ENCODE measurements around the gene TMEM184B. TPM values are rescaled to one million over a fixed set of nuclear protein-coding genes. Genes with fewer than 3 reads are reported as not detected.

Gene TMEM184B
- total and polyA plus RNA-seq, 7 experiments from 2014 or later, result 9.0 to 41.3 (median 34.8) TPM

GRCh38 chr22:38314051-38314932, 41.5 kb upstream of the TMEM184B start:
- intact Hi-C loops (cut with micrococcal nuclease), result loop anchor here in 1 of 2 donors (10.0 kb wide), 1 partner anchor 191 kb away; the partner anchor contains the start of gene DDX17
- H3K4me1 ChIP-seq (ENCODE audit: control insufficient read depth in 2 of 2, insufficient read depth in 2 of 2, low read length in 2 of 2), result peaks cover 28 to 39% of the 10 kb centered on the region in 2 donors
- H3K4me1 Mint-ChIP-seq, result peaks cover 46 to 71% (median 61%) of the 10 kb centered on the region in 7 donors

GRCh38 chr22:38313384-38313955, 40.7 kb upstream of the TMEM184B start:
- CTCF ChIA-PET, result no interaction called here
- Mint-ChIP-seq H3K9me3 (peaks cover 0 to 5% (median 0%) of the 10 kb centered on the region in 11 donors), H3K36me3 (peaks cover 0 to 3% (median 0%) of the 10 kb centered on the region in 5 donors), H3K27me3 (no peaks in the 10 kb centered on the region), H3K4me1 (peaks cover 48 to 74% (median 68%) of the 10 kb centered on the region in 7 donors), H3K4me3 (peak overlapping the region in 8 of 10 donors; percentile 31 to 87 (median 66)), H3K27ac (peak overlapping the region; percentile 82 to 97 (median 95))
- Histone ChIP-seq H3K4me3 (ENCODE audit: low read length) (peak overlapping the region; percentile 20), H3K27ac (ENCODE audit: low read depth, low read length) (peak overlapping the region; percentile 91), H3K27me3 (ENCODE audit: control insufficient read depth in 2 of 2, insufficient read depth in 2 of 2, low read length in 2 of 2) (no peaks in the 10 kb centered on the region), H3K36me3 (ENCODE audit: control insufficient read depth in 2 of 3, insufficient read depth in 3 of 3, low read length in 3 of 3) (peaks cover 0 to 10% (median 0%) of the 10 kb centered on the region in 3 experiments), H3K9me3 (ENCODE audit: control insufficient read depth in 2 of 3, low read length in 3 of 3) (no peaks in the 10 kb centered on the region), H3K4me1 (ENCODE audit: control insufficient read depth in 2 of 2, insufficient read depth in 2 of 2, low read length in 2 of 2) (peaks cover 28 to 39% of the 10 kb centered on the region in 2 donors)
- intact Hi-C loops (cut with micrococcal nuclease), result loop anchor here in 1 of 2 donors (10.0 kb wide), 1 partner anchor 191 kb away; the partner anchor contains the start of gene DDX17
- ATAC-seq, result no peak
- peak in 7 of 9 donors; percentile 16 to 38 (median 27) for DNase-seq
- POLR2A ChIA-PET, result interaction anchor here (1.0 kb wide), 1 partner anchor 42 kb away, joined by 4 read pairs; no protein-coding TSS in a partner anchor

More at GRCh38 chr22:38314051-38314932, 41.5 kb upstream of the TMEM184B start:
- POLR2A ChIA-PET, result interaction anchor here (0.8 to 1.0 kb wide), 2 partner anchors 9 to 43 kb away, joined by 3 to 4 read pairs; no protein-coding TSS in a partner anchor
- H3K27ac ChIP-seq (ENCODE audit: low read depth, low read length), result peak overlapping the region; percentile 91
- Mint-ChIP-seq H3K36me3 (peaks cover 0 to 3% (median 0%) of the 10 kb centered on the region in 5 donors), H3K9me3 (peaks cover 0 to 5% (median 0%) of the 10 kb centered on the region in 11 donors), H3K27ac (peak overlapping the region; percentile 87 to 97 (median 95)), H3K4me3 (peak overlapping the region in 8 of 10 donors; percentile 83 to 90 (median 88)), H3K27me3 (no peaks in the 10 kb centered on the region)
- no peaks in the 10 kb centered on the region for H3K9me3 ChIP-seq (ENCODE audit: control insufficient read depth in 2 of 3, low read length in 3 of 3)
- H3K36me3 ChIP-seq (ENCODE audit: control insufficient read depth in 2 of 3, insufficient read depth in 3 of 3, low read length in 3 of 3), result peaks cover 0 to 10% (median 0%) of the 10 kb centered on the region in 3 experiments
- H3K27me3 ChIP-seq (ENCODE audit: control insufficient read depth in 2 of 2, insufficient read depth in 2 of 2, low read length in 2 of 2), result no peaks in the 10 kb centered on the region
- DNase-seq (peak in 5 of 9 donors; percentile 14 to 30 (median 21)), ATAC-seq (no peak)
- H3K4me3 ChIP-seq (ENCODE audit: low read length), result no peak overlapping the region
- CTCF ChIA-PET, result interaction anchor here (1.0 to 1.4 kb wide), 2 partner anchors 8 to 15 kb away, joined by 3 to 4 read pairs; no protein-coding TSS in a partner anchor

DNA sequence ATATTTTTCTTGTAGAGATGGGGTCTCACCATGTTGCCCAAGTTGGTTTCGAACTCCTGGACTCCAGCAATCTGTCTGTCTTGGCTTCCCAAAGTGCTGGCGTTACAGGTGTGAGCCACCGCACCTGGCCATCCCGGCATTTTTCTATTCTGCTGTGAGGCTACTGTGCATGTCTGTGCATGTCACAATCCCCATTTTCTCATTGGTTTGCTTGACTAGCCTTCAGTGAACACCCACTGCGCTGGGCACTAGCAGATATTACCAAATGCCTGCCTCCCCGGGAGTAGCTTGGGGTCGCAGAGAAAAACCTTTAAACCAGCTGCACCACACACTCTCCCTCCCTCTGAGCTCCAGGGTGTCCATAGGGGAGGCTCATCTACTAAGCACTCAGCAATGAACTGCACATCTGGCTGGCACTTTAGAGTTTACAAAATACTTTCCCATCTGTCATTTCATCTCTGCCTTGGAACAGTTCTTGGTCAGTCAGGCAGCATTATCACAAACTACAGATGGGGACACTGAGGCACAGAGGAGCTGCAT, 39.5 kb upstream of the TMEM184B start:
- H3K9me3 ChIP-seq (ENCODE audit: control insufficient read depth in 2 of 3, low read length in 3 of 3), result no peaks in the 10 kb centered on the region
- no peaks in the 10 kb centered on the region for H3K27me3 ChIP-seq (ENCODE audit: control insufficient read depth in 2 of 2, insufficient read depth in 2 of 2, low read length in 2 of 2)
- intact Hi-C loops (cut with micrococcal nuclease), result loop anchor here in 1 of 2 donors (10.0 kb wide), 1 partner anchor 192 kb away; the partner anchor contains the start of gene DDX17
- DNase-seq, result no peak
- CTCF ChIA-PET, result interaction anchor here (0.7 to 1.5 kb wide), 2 partner anchors 10 to 64 kb away, joined by 3 read pairs; no protein-coding TSS in a partner anchor
- peaks cover 0 to 5% (median 0%) of the 10 kb centered on the region in 11 donors for H3K9me3 Mint-ChIP-seq
- no peak overlapping the region for H3K4me3 Mint-ChIP-seq
- no peak for ATAC-seq
- H3K4me1 ChIP-seq (ENCODE audit: control insufficient read depth in 2 of 2, insufficient read depth in 2 of 2, low read length in 2 of 2), result peaks cover 28 to 34% of the 10 kb centered on the region in 2 donors
- peaks cover 44 to 80% (median 67%) of the 10 kb centered on the region in 7 donors for H3K4me1 Mint-ChIP-seq
- peak overlapping the region; percentile 37 to 96 (median 81) for H3K27ac Mint-ChIP-seq
- peaks cover 0 to 3% (median 2%) of the 10 kb centered on the region in 5 donors for H3K36me3 Mint-ChIP-seq
- peaks cover 0 to 10% (median 0%) of the 10 kb centered on the region in 3 experiments for H3K36me3 ChIP-seq (ENCODE audit: control insufficient read depth in 2 of 3, insufficient read depth in 3 of 3, low read length in 3 of 3)
- POLR2A ChIA-PET, result interaction anchor here (1.1 kb wide), 1 partner anchor 45 kb away, joined by 3 read pairs; no protein-coding TSS in a partner anchor
- H3K27me3 Mint-ChIP-seq, result no peaks in the 10 kb centered on the region
- no peak overlapping the region for H3K27ac ChIP-seq (ENCODE audit: low read depth, low read length)
- H3K4me3 ChIP-seq (ENCODE audit: low read length), result no peak overlapping the region

- Mint-ChIP-seq H3K27ac (peak overlapping the region; percentile 38 to 96 (median 75)), H3K27me3 (no peaks in the 10 kb centered on the region), H3K4me1 (peaks cover 46 to 82% (median 71%) of the 10 kb centered on the region in 7 donors), H3K36me3 (peaks cover 0 to 3% (median 2%) of the 10 kb centered on the region in 5 donors), H3K4me3 (peak overlapping the region in 2 of 10 donors; percentile 28 to 29), H3K9me3 (peaks cover 0 to 5% (median 0%) of the 10 kb centered on the region in 11 donors)
- no peak overlapping the region for H3K27ac ChIP-seq (ENCODE audit: low read depth, low read length)
- H3K9me3 ChIP-seq (ENCODE audit: control insufficient read depth in 2 of 3, low read length in 3 of 3), result no peaks in the 10 kb centered on the region
- ChIA-PET CTCF (interaction anchor here (0.7 to 1.5 kb wide), 2 partner anchors 9 to 15 kb away, joined by 3 to 4 read pairs; no protein-coding TSS in a partner anchor), POLR2A (interaction anchor here (0.7 to 1.1 kb wide), 2 partner anchors 44 to 1081 kb away, joined by 3 read pairs; no protein-coding TSS in a partner anchor)
- intact Hi-C loops (cut with micrococcal nuclease), result loop anchor here in 1 of 2 donors (10.0 kb wide), 1 partner anchor 194 kb away; the partner anchor contains the start of gene DDX17
- no peak for ATAC-seq
- peaks cover 26 to 34% of the 10 kb centered on the region in 2 donors for H3K4me1 ChIP-seq (ENCODE audit: control insufficient read depth in 2 of 2, insufficient read depth in 2 of 2, low read length in 2 of 2)
- DNase-seq, result no peak
- H3K27me3 ChIP-seq (ENCODE audit: control insufficient read depth in 2 of 2, insufficient read depth in 2 of 2, low read length in 2 of 2), result no peaks in the 10 kb centered on the region
- peaks cover 0 to 10% (median 0%) of the 10 kb centered on the region in 3 experiments for H3K36me3 ChIP-seq (ENCODE audit: control insufficient read depth in 2 of 3, insufficient read depth in 3 of 3, low read length in 3 of 3)
- no peak overlapping the region for H3K4me3 ChIP-seq (ENCODE audit: low read length)
These were observed 38.5 kb upstream of the TMEM184B start for GRCh38 chr22:38311323-38311620.

DNA sequence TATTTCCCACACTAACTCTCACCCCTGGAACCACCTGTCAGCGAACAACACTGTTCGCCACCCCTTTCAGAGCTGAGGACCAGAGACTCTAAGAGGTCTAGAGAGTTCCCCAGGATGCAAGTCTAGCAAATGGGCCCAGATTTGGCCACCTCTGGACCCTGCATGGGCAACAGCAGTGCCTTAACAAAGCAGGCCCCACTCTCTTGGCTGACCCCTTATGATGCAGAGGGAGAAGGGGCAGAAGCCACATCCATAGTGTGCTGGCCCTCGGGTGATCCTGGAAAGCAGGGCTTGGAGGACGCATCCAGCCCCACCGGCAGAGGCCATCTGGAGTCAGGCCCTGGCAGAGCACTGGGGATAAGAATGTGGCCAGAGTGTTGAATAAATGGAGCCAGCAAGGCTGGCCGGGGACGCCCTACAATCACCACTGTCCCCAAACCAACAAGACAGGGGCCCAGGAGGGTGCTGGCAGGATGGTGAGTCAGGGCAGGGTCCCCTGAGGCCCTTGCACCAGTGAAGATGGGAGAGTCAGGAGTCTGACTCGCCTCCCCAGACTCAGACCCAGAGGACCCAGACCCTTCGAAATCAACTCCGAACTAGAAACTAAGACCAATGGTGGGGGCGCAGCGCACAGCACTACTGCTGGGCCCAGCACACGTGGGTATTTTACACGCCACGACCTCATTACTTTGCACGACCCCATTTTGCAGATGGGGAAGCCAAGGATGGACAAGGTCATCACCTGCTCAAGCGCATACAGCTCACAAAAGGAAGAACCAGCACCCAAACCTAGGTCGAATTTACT, 37.9 kb upstream of the TMEM184B start:
- Histone ChIP-seq H3K9me3 (ENCODE audit: control insufficient read depth in 2 of 3, low read length in 3 of 3) (no peaks in the 10 kb centered on the region), H3K27ac (ENCODE audit: low read depth, low read length) (no peak overlapping the region), H3K27me3 (ENCODE audit: control insufficient read depth in 2 of 2, insufficient read depth in 2 of 2, low read length in 2 of 2) (no peaks in the 10 kb centered on the region), H3K4me3 (ENCODE audit: low read length) (no peak overlapping the region), H3K4me1 (ENCODE audit: control insufficient read depth in 2 of 2, insufficient read depth in 2 of 2, low read length in 2 of 2) (peaks cover 23 to 31% of the 10 kb centered on the region in 2 donors), H3K36me3 (ENCODE audit: control insufficient read depth in 2 of 3, insufficient read depth in 3 of 3, low read length in 3 of 3) (peaks cover 0 to 10% (median 0%) of the 10 kb centered on the region in 3 experiments)
- intact Hi-C loops (cut with micrococcal nuclease), result loop anchor here in 1 of 2 donors (10.0 kb wide), 1 partner anchor 194 kb away; the partner anchor contains the start of gene DDX17
- CTCF ChIA-PET, result interaction anchor here (0.7 to 1.5 kb wide), 2 partner anchors 8 to 16 kb away, joined by 3 to 4 read pairs; no protein-coding TSS in a partner anchor
- Mint-ChIP-seq H3K9me3 (peaks cover 0 to 5% (median 0%) of the 10 kb centered on the region in 11 donors), H3K27ac (peak overlapping the region in 8 of 9 donors; percentile 38 to 96 (median 74)), H3K36me3 (peaks cover 0 to 3% (median 2%) of the 10 kb centered on the region in 5 donors), H3K27me3 (no peaks in the 10 kb centered on the region), H3K4me3 (peak overlapping the region in 1 of 10 donors; percentile 29), H3K4me1 (peaks cover 46 to 82% (median 71%) of the 10 kb centered on the region in 7 donors)
- no peak for DNase-seq
- POLR2A ChIA-PET, result no interaction called here
- ATAC-seq, result no peak

Measured in naive thymus-derived CD4-positive, alpha-beta T cell (primary cell).